GM12891 (cell line): ENCODE measurements around the gene KIF21B.

Experiments used
- DNase-seq: peaks from one replicate; pipeline ENCODE4 v3.0.0; 2011; ENCODE audit warnings: low spot score; ENCODE audit not compliant: insufficient read length
- FAIRE-seq: peaks from 2 replicates; lab custom pipeline; 2011; peaks lifted over from hg19 to GRCh38; lab: Jason Lieb, UNC
- PAX5 ChIP-seq: IDR thresholded peaks from 2 replicates; pipeline ENCODE4 v1.6.1; 2011; ENCODE audit warnings: low read length, moderate library complexity, mild to moderate bottlenecking; ENCODE audit not compliant: insufficient read depth, severe bottlenecking
- POLR2A ChIP-seq: IDR thresholded peaks from 2 replicates; pipeline ENCODE4 v1.6.1; 2011; ENCODE audit warnings: low read depth, low read length, control low read depth
- POLR2AphosphoS5 ChIP-seq: IDR thresholded peaks from 2 replicates; pipeline ENCODE4 v1.6.1; 2011; ENCODE audit warnings: low read depth, low read length, control low read depth
- POU2F2 ChIP-seq: IDR thresholded peaks from 2 replicates; pipeline ENCODE4 v1.6.1; 2011; ENCODE audit warnings: low read depth, mild to moderate bottlenecking, control low read depth, low read length, moderate library complexity
- SPI1 ChIP-seq: IDR thresholded peaks from 2 replicates; pipeline ENCODE4 v1.6.1; 2011; ENCODE audit warnings: low read depth, low read length, control low read depth
- TAF1 ChIP-seq: IDR thresholded peaks from 2 replicates; pipeline ENCODE4 v1.6.1; 2011; ENCODE audit warnings: low read depth, low read length, control low read depth

Gene KIF21B

GRCh38 chr1:201049248-201049831, 25.8 kb upstream of the KIF21B start:
- TF ChIP-seq SPI1, result 0 out of 2 replicates have a peak, but pooled peaks have one; percentile 25
- TF ChIP-seq POLR2A, result no peak
- DNase-seq (no peak), FAIRE-seq (no peak)

DNA sequence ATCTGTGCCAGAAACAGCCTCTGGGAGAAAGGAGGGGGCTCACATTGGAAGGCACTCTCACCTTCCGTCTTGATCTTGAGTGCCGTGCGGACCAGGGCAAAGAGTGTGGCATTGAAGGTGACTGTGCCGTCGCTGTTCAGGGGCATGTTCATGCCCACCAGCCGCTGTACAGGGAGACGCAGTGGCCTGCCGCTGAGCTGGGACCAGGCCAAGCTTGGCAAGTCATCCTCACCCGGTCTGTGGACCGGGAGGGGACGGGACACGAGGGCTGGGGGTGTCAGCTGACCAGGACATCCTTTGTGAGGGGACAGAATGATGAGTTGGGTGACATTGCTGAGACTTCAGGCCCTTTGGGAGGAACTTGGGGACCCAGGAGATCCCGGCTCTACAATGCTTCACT, 25.0 kb upstream of the KIF21B start:
- TF ChIP-seq POLR2AphosphoS5 (no peak), POLR2A (no peak), TAF1 (no peak), PAX5 (no peak), SPI1 (no peak), POU2F2 (no peak)
- no peak for FAIRE-seq
- no peak for DNase-seq

GRCh38 chr1:201044119-201044518, 20.6 kb upstream of the KIF21B start:
- DNase-seq (no peak), FAIRE-seq (no peak)
- TF ChIP-seq POU2F2, result no peak
- no peak for TF ChIP-seq POLR2AphosphoS5
- TF ChIP-seq POLR2A, result no peak
- no peak for TF ChIP-seq PAX5
- TF ChIP-seq SPI1, result no peak
- no peak for TF ChIP-seq TAF1

DNA sequence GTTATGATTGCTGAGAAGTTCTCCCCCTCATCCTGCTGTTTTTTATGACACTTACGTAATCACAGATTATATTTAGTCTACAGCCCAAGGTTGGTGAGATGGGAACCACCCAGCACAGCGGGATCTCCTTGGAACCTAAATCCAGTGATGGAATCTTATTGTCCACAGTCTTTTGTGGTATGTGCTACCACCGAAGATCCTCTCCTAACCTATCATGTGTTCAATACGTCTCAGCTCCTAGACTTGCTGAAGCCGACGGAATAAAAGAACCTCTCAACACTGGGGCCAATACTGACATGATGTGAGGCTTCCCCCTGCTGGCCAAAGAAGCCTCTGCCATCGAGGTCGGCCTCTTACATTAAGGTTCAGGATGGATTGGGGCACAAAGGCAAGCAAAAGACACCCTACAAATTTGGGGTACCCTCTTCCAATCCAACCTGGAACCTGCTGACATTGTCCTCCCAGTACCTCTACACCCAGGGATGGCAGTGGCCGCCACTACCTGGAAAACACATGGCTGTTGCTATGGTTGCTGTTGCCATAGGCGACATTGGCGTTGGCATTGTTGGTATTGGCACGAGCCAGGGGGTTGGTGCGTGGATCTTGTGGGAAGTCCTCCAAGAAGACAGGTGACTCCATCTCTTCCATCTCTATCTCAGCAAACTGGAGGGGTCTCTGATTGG, 19.4 kb upstream of the KIF21B start:
- TF ChIP-seq TAF1 (no peak), POU2F2 (no peak), PAX5 (no peak), SPI1 (no peak), POLR2AphosphoS5 (no peak), POLR2A (no peak)
- peak; percentile 67 for DNase-seq
- FAIRE-seq, result peak; percentile 97

DNA sequence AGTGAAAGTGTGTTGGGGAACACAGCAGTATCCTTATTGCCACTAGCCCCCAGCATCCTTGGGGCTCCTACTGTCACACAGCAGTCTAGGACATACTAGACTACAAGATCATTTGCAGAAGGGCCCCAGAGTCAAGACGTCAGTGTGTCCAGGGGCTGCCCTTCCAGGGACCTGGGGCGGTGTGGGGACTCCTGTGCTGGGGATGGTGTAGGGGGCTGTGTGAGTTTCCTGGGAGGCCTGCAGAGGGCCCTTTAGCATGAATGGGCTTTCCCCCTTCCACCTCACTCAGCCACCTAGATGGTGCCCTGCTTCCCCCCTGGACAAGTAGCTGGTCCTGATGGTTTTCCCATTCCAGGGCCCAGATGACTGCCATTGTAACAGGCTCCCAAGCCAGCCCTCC, 17.5 kb upstream of the KIF21B start:
- no peak for FAIRE-seq
- TF ChIP-seq POLR2A (no peak), SPI1 (no peak)

DNA sequence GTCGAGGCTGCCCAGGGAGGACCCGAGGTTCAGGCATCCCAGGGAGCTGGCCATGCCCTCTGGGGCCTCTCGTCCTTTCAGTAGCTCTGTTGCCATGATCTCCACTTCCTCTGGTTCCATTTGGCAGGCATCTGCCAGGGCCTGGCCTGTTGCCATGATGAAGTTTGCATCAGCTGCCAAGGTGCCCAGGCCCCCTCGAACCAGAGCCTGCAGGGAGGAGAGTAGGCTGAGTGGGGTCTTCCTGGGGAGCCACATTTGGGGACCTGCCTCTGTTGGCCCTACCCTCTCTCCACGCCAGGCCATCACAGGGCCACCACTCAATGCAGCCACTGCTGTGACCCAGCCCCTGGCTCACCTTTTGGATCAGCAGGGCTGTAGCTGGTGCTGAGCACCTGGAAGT, 16.4 kb upstream of the KIF21B start:
- FAIRE-seq, result no peak
- TF ChIP-seq PAX5 (no peak), POU2F2 (no peak), TAF1 (no peak), POLR2A (no peak), SPI1 (no peak), POLR2AphosphoS5 (no peak)
- no peak for DNase-seq

More for the DNA sequence above, 17.5 kb upstream of the KIF21B start:
- no peak for DNase-seq

- FAIRE-seq (no peak), DNase-seq (no peak)
- TF ChIP-seq SPI1, result no peak
- TF ChIP-seq TAF1, result no peak
- TF ChIP-seq POLR2AphosphoS5, result no peak
- no peak for TF ChIP-seq POLR2A
- TF ChIP-seq POU2F2, result no peak
- no peak for TF ChIP-seq PAX5
These were observed 15.9 kb upstream of the KIF21B start for GRCh38 chr1:201039418-201039817.

- DNase-seq, result no peak
- no peak for TF ChIP-seq PAX5
- no peak for TF ChIP-seq TAF1
- TF ChIP-seq POU2F2, result no peak
- no peak for TF ChIP-seq POLR2AphosphoS5
- no peak for TF ChIP-seq SPI1
- no peak for TF ChIP-seq POLR2A
- no peak for FAIRE-seq
These were observed 14.8 kb upstream of the KIF21B start for GRCh38 chr1:201038186-201038876.

DNA sequence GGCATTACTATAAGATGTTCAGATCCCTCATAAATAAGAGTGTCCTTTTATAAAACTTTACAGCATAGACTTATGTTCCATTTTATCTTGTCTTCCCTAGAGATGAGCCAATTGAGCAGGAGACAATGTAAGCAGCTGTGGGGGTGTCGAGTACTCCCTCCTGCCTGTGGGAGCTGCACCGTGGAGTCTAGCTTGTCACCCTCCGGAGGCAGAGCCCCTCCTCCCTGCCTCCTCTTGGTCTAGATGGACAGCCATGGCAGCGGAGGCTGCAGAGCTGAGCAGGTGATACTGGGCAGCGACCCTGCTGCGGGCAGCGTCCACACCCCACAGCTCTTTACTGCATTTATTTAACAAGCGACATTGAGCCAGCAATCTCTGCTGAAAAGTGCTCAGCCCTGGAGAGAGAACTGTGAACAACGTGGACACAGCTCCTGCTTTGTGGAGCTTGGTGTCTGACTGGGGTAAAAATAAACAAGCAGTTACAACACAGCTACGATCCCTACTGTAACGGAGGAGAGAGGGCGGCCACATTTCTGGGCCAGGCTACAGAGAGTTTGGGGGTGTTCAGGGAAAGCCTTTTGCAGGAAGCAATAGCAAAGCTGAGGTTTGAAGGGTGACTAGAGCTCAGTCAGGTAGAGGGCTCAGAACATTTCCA, 12.8 kb upstream of the KIF21B start:
- DNase-seq, result no peak
- TF ChIP-seq POLR2AphosphoS5, result no peak
- no peak for TF ChIP-seq POLR2A
- TF ChIP-seq TAF1, result no peak
- TF ChIP-seq PAX5, result no peak
- TF ChIP-seq POU2F2, result no peak
- no peak for TF ChIP-seq SPI1
- no peak for FAIRE-seq

GRCh38 chr1:201034671-201035070, 11.2 kb upstream of the KIF21B start:
- DNase-seq (no peak), FAIRE-seq (no peak)
- TF ChIP-seq POU2F2, result no peak

GRCh38 chr1:201032408-201032807, 8.9 kb upstream of the KIF21B start:
- no peak for TF ChIP-seq POLR2AphosphoS5
- TF ChIP-seq POU2F2, result no peak
- TF ChIP-seq PAX5, result no peak
- TF ChIP-seq POLR2A, result no peak
- no peak for TF ChIP-seq TAF1
- no peak for TF ChIP-seq SPI1
- DNase-seq, result no peak
- no peak for FAIRE-seq
